CD4-positive, alpha-beta T cell treated with Interleukin-21 for 1 hour (primary cell): ENCODE results near the gene CDC16.
"Not testable (repeated sequence)": the region's sequence is repeated elsewhere in the genome, so short reads cannot be mapped to it uniquely, and the experiment has no call there.

ENCODE experiments used
- DNase-seq: peaks from one replicate; pipeline ENCODE4 v3.0.0-alpha.2; 2020

The CDC16 gene, protein sequence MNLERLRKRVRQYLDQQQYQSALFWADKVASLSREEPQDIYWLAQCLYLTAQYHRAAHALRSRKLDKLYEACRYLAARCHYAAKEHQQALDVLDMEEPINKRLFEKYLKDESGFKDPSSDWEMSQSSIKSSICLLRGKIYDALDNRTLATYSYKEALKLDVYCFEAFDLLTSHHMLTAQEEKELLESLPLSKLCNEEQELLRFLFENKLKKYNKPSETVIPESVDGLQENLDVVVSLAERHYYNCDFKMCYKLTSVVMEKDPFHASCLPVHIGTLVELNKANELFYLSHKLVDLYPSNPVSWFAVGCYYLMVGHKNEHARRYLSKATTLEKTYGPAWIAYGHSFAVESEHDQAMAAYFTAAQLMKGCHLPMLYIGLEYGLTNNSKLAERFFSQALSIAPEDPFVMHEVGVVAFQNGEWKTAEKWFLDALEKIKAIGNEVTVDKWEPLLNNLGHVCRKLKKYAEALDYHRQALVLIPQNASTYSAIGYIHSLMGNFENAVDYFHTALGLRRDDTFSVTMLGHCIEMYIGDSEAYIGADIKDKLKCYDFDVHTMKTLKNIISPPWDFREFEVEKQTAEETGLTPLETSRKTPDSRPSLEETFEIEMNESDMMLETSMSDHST

DNA sequence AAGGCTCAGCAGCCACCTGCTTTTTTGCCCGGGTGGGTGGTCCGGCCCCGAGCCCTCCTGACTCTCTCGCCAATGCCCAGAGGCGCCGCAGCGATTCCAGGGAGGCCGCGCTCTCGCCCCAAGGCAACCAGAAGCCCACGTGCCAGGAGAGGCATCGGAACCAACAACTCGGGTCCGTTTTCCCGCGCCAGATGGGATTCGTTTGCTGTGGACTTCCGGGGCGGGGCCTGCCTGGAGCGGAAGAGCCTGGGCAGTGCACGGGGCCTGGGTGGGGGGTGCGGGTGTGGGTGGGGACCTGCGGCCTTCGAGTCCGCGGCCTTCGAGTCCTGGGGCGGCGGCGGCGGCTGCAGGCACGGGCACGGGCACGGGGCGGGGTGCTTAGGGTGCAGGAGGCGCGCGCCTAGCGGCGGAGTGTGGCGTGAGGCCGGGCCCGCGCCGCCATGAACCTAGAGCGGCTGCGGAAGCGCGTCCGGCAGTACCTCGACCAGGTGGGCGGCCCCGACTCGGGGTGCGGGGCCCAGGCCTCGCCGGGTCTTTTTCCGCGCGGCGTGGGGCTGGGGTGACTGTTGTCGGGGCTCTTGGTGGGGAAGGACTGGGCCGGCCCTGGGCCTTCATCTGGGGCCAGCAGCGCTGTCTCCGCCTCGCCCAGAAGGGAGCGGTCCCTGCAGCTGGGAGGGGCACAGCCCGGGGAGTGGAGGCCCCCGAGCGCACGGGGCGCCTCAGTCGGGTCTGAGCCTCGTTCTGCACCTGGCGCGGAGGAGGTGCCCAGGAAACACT is at the start of gene CDC16:
CDC16 (plus strand) TSS at position 253 of the 777 bp plus-strand sequence; CDS start at position 441, 188 bp downstream.
- DNase-seq: peak; percentile 80

- no peak for DNase-seq
These were observed 49.3 kb upstream of the CDC16 start for GRCh38 chr13:114185182-114185971.

DNA sequence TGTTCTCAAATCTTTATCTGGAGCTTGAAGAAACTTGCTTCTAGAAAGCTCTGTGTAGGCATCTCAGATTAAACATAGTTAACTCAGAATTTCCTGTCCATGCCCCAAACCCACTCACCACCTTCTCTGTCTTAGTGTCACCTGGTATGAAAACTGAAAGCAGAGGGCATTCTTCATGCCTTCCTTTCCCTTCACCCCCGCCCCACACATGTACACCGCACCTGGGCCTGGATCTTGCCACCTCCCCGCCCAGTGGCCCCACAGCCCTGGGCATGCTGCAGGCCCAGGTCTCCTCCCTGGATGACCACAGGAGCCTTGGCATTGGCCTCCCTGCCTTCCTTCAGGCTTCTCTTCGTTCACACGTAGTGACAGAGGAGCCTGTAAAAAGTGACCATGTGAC is 39.8 kb upstream of the CDC16 start:
- DNase-seq: peak; percentile 22

DNA sequence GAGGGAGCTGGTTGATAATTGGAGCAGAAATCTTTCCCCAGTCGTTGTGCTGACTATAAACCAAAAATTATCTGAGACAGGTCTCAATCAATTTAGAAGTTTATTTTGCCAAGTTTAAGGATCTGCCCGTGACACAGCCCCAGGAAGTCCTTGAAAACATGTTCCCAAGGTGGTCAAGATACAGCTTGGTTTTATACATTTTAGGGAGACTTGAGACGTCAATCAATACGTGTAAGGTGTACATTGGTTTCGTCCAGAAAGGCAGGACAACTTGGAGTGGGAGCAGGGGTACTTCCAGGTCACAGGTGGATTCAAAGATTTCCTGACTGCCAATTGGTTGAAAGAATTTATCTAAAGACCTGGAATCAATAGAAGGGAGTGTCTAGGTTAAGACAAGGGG is 38.1 kb upstream of the CDC16 start:
- no peak for DNase-seq

- no peak for DNase-seq
These were observed 36.1 kb upstream of the CDC16 start for GRCh38 chr13:114198556-114198955.

DNA sequence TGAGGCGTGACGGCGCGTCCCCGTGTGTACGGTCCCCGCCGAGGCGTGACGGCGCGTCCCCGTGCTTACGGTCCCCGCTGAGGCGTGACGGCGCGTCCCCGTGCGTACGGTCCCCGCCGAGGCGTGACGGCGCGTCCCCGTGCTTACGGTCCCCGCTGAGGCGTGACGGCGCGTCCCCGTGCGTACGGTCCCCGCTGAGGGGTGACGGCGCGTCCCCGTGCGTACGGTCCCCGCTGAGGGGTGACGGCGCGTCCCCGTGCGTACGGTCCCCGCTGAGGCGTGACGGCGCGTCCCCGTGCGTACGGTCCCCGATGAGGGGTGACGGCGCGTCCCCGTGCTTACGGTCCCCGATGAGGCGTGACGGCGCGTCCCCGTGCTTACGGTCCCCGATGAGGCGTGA is 35.2 kb upstream of the CDC16 start:
- DNase-seq: not testable (repeated sequence)

DNA sequence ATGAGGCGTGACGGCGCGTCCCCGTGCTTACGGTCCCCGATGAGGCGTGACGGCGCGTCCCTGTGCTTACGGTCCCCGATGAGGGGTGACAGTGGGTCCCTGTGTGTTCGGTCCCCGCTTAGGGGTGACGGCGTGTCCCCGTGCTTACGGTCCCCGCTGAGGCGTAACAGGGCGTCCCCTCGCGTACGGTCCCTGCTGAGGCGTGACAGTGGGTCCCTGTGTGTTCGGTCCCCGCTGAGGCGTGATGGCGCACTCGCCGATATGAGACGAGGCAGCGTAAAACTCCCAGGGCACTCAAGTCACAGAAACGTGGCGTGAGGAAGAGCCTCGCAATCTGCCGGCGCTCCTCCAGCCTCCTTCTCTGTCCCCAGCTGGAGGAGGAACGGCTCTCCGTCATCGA is 34.7 kb upstream of the CDC16 start:
- DNase-seq: no peak

DNA sequence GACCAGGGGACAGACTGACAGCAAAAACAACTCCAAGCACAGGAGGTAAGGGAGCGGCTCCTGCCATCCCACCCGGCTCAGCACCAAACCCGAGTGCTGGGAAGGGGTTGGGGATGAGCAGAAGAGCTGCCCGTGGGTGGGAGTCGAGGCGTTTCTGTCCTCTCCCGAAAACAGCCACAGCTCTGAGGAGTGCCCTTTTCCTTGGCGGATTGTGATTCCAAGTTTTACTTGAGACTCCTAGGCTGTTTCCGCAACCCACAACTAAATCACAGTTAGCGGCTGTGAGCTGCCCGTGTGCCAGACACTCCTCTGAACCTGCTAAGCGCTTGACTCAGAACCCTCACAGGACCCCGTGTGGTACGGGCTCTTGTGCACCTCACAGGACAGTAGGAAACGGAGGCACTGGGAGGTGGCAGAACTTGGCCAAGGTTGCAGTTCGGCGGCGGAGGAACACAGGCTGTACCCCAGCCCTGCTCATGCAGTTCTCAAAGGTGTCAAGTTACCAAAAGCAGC is 34.2 kb upstream of the CDC16 start:
- DNase-seq: no peak

DNA sequence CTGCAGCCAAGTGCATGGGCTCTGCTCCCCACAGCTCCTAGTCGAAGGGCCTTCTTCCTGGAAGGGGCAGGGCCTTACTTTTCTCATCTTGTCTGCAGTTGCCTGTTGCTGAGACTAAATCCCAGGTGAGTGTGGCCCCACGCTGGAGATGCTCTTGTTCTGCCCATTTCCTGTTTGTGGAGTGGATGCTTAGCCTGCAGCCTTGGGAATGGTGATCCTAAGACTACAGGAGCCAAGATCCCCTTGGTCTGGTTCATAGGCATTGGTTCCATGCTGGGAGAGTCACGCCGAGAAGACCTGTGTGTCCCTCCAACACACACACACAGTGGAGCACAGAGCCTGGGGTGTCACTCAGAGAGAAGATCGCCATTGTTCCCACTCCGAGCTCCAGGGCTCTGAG is 32.1 kb upstream of the CDC16 start:
- DNase-seq: no peak

- peak; percentile 41 for DNase-seq
These were observed 31.2 kb upstream of the CDC16 start for GRCh38 chr13:114203536-114203935.

GRCh38 chr13:114204894-114205293 is 29.8 kb upstream of the CDC16 start:
- peak; percentile 37 for DNase-seq

DNA sequence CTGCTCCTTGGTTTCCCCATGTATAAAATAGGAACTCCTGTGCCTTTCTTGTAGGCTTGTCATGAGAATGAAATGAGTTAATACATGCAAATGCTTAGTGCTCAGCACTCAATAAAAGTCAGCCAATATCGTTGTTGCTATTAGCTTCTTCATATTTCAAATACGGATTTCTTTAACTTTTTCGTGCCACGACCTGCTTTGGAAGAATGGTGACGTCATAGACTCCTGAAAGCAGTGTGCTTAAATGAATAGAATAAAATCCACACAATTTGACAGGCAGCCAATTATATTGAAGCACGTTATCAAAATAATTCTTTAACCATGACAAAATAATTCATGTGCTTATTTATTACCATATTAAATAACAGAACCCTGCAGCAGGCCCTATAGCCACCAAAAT is 26.6 kb upstream of the CDC16 start:
- no peak for DNase-seq

DNA sequence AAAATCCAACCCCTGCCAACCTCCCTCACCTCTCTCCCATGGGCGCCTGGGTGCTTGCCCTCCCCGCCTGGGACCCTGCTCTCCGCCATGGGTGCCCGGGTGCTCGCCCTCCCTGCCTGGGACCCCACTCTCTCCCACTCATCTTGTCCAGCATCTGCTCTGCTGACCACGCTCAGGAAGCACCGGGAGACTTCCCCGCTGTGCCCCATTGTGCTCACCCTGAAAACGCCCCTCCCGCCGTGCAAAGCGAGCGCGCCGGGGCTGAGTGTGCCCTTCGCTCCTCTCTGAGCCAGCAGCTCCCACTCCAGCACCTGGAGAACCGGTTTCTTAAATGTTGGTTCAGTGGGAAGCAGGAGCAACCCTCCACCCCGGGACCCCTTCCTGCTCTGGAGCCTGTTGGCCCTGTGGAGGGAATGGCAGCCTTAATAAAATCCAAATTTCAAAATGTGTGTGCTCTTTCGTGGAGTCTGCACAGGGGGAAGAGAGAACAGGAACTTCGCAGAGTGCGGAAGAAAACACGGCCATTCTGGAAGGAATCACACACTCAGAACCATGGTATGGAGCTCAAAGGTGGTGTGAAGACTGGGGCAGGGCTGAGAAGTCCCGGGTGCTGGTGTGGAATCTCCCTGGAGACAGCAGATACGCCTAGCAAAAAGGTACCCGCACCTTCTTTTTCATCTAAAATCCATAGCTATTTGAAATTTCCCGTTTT is 23.1 kb upstream of the CDC16 start:
- no peak for DNase-seq

GRCh38 chr13:114212158-114212495 is 22.6 kb upstream of the CDC16 start:
- no peak for DNase-seq

DNA sequence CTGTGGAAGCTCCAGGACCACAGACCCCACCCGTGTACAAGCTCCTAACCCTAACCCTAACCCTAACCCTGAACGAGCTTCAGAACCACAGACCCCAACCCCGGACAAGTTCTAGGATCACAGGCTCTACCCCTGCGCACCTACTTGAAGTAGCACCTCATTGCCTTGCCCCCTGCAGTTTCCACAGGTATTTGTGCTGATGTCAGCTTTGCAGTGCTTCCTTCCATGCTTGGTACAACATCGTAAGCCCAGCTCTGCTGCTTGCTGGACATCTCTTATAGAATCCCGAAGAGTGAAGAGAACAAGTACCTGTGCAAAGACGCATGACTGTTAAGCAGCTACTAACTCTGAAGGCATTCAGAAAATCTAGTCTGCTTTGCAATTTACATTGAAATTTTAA is 20.7 kb upstream of the CDC16 start:
- DNase-seq: no peak

GRCh38 chr13:114219392-114219791 is 15.3 kb upstream of the CDC16 start:
- no peak for DNase-seq

- DNase-seq: no peak
These were observed 12.2 kb upstream of the CDC16 start for GRCh38 chr13:114222461-114222968.

GRCh38 chr13:114224201-114224600 is 10.5 kb upstream of the CDC16 start:
- no peak for DNase-seq

GRCh38 chr13:114225610-114226009 is 9.1 kb upstream of the CDC16 start:
- no peak for DNase-seq

DNA sequence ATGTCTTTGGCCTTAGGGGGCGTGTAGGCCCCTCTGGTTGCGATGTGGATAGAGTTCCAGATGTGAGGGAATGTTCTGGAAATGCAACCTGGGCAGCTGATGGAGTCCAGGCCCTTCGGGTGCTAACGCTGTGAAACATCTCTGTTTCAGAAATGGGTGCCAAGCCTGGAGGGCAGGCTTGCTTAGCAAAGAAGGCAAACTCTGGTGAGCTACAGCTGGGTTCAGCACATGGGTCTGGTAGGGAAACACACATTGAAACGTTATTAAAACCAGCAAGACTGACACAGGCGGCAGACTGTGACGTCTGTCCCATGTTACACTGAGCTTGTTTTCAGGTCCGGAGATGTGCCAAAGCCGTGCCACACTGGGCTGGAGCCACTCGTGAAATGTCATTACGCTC is 8.6 kb upstream of the CDC16 start:
- DNase-seq: no peak

DNA sequence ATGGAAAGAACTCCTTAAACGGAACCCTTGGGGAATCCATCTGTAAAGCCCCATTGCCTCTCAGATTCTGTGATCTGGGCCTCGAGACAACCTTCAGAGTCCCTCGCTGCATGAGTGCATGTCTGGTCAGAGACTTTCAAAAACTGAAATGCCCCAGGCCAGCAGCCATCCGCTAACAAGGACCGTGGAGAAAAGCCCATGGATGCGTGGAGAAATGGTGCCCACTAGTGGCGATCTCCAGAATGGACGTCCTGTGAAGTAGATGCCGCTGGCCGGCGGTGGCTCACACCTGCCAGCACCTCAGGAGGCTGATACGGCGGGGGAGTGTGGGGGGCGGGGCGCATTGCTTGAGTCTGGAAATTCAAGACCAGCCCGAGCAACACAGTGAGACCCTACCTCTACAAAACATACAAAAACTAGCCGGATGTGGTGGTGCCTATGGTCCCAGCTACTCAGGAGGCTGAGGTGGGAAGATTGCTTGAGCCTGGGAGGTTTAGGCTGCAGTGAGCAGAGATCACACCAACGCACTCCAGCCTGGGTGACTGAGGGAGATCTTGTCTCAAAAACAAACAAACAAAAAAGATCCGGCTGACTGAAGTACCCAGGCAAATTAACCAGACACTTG is 7.9 kb upstream of the CDC16 start:
- DNase-seq: peak; percentile 87
